ENCODE measurements around the gene ACTR3C.

Gene ACTR3C

DNA sequence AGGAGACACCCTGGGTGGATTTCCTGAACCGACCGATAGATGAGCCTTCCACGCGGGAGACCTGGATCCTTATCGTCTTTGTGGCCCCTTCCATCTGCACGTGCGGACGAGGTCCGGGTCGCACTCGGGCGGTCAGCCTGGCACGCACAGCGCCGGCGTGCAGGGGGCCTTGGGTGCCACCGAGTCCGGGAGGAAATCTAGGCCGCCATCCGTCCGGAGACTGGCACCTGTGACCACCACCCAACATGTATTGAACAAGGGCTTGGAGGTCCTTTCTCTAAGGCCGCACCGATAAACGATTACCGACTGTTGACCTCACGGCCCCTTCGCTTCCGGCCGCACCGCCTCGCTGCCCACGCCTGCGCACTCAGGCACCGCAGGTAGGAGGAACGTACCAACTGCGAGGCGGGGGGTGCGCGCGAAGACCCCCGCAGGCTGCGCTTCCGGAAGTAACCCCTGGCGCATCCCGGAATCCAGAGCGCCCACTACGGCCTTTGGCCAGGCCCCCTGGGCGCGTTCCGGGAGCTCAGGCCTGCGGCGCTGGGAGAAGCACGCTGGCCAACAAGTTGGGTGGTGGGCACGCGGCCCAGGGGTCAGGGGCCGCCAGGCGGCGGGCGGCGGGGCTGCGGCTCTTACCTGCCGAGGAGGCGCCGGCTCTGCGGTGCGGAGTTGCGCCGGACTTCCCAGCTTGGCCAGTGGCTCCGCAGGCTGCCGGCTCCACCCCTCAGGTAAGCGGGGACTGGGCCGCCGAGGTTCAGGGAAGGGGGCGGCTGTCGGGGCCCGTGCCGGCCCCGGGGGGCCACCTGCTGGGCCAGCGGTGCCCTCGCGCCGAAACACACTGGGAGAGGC lies at the start of gene ACTR3C, which contains the start of gene LRRC61:
Gene ACTR3C, minus strand, starts transcription at position 713 of the 849 bp plus-strand sequence. CDS start 28,249 bp downstream, outside the sequence.
Gene LRRC61, plus strand, starts transcription at position 523 of the 849 bp plus-strand sequence. CDS start 13,507 bp downstream, outside the sequence.
- peak; percentile 59 to 70 for DNase-seq

DNA sequence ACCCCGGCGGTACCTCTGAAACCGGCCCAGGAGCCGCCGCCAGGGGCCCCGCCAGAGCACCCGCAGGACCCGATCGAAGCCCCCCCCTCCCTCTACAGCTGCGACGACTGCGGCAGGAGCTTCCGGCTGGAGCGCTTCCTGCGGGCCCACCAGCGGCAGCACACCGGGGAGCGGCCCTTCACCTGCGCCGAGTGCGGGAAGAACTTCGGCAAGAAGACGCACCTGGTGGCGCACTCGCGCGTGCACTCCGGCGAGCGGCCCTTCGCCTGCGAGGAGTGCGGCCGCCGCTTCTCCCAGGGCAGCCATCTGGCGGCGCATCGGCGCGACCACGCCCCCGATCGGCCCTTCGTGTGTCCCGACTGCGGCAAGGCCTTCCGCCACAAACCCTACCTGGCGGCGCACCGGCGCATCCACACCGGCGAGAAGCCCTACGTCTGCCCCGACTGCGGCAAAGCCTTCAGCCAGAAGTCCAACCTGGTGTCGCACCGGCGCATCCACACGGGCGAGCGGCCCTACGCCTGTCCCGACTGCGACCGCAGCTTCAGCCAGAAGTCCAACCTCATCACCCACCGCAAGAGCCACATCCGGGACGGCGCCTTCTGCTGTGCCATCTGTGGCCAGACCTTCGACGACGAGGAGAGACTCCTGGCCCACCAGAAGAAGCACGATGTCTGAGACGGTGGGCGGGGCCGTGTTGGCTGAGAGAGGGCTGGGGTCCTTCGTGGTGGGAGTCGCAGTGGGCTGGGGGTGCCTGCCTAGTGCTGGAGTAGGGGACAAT lies 49.1 kb upstream of the ACTR3C start:
- DNase-seq = no peak

DNA sequence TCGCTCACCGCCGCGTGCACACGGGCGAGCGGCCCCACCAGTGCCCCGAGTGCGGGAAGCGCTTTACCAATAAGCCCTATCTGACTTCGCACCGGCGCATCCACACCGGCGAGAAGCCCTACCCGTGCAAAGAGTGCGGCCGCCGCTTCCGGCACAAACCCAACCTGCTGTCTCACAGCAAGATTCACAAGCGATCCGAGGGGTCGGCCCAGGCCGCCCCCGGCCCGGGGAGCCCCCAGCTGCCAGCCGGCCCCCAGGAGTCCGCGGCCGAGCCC lies 48.6 kb upstream of the ACTR3C start:
- no peak for DNase-seq

DNA sequence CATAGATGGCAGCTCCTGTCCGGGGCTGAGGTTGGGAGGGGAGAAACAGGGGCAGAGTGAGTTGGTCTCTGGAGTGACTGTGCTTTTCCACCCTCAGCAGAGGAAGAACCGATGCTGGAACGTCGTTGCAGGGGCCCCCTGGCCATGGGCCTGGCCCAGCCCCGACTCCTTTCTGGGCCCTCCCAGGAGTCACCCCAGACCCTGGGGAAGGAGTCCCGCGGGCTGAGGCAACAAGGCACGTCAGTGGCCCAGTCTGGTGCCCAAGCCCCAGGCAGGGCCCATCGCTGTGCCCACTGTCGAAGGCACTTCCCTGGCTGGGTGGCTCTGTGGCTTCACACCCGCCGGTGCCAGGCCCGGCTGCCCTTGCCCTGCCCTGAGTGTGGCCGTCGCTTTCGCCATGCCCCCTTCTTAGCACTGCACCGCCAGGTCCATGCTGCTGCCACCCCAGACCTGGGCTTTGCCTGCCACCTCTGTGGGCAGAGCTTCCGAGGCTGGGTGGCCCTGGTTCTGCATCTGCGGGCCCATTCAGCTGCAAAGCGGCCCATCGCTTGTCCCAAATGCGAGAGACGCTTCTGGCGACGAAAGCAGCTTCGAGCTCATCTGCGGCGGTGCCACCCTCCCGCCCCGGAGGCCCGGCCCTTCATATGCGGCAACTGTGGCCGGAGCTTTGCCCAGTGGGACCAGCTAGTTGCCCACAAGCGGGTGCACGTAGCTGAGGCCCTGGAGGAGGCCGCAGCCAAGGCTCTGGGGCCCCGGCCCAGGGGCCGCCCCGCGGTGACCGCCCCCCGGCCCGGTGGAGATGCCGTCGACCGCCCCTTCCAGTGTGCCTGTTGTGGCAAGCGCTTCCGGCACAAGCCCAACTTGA lies 48.0 kb upstream of the ACTR3C start:
- no peak for DNase-seq

DNA sequence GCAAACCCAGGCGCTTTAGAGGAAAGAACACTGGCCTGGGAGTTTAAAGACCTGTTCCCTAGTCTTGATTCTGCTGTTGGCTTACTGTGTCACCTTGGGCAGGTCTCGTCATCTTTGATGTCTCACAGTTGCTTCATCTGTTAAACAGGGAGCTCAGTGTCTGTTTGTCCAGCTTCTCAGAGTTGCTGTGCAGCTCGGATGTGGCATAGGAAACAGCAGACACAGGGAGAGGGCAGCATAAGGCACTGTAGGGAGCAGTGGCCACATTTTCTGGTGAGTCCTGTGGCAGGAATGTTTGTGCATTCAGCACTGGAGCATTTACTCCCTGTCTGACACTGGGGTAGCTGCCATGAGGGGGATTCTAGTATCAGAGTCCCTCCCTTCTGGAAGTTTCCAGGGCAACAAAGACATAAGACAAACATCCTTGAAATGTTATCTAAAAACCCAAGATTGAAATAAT lies 47.3 kb upstream of the ACTR3C start:
- no peak for DNase-seq

DNA sequence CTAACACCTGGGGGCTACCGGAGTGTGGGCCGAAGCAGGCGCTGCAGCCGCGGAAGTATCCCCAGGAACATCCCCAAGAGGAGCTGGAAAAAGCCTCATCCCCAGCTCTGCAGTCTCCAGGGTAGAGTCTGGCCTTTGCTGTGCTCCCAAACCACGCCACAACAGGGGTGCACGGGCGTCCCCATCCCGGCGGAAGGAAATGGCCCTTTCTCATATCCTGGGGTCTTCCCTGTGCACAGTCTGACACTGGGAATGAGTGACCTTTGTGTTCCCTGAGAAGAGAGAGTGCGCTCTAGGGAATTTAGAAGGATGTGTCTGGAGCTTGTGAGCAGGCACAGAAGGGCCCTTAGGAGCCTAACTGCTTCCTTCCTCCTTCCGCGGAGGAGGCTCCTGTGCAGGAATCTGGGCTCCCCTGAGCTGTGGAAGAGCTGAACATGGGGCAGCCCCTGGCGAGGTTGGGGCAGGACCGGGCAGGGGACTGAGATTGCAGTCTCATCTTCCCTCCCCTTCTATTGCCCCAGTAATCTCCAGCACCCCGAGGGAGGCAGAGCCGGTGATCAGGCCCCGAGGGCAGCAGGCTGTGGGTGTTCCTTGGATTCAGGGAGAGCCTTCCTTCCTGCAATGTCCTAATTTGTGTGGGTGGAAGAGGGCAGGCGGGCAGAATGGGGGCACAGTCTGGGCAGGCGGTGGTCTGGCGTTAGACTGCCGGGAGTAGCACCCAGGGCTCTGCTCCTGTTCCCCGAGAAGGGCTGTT lies 46.6 kb upstream of the ACTR3C start:
- no peak for DNase-seq

DNA sequence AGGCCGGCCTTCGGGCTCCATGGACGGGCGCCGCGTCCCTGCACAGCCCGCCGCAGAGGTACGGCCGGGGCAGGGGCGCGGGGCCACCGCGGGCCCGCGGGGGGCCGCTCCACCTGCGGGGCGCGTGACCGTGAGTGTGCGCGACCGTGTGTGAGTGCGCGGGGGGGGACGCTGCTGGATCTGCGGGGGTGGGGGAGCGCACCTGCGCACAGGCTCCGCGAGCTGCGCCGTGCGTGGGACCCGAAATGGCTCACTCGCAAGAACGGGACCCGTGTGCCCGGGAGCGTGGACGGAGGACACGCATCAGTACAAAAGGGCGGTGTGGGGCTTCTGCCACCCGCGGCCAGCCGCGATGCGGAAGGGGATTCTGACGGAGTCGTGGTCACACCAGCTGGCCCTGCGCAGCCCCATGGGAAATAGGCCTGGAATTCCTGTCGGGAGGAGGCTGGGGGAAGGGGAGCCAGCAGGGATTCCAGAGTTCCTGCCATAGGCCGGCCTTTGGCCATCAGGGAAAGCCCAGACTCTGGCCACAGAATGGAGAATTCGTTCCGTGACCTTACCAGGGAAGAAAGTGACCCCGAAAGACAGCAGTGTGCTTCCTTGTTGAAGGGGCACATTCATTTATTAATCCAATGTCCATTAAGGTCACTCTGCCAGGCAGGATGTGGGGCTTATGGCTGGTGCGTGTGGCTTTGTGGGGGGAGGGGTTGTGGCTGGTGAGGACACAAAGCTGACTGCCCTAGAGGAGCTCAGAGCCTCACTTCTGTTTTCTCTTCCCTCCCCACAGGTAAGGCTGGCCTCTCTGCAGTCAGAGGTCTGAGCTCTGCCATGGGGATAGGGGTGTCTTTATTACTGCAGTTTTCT lies 45.8 kb upstream of the ACTR3C start:
- DNase-seq = peak in 1 of 2 donors; percentile 62

DNA sequence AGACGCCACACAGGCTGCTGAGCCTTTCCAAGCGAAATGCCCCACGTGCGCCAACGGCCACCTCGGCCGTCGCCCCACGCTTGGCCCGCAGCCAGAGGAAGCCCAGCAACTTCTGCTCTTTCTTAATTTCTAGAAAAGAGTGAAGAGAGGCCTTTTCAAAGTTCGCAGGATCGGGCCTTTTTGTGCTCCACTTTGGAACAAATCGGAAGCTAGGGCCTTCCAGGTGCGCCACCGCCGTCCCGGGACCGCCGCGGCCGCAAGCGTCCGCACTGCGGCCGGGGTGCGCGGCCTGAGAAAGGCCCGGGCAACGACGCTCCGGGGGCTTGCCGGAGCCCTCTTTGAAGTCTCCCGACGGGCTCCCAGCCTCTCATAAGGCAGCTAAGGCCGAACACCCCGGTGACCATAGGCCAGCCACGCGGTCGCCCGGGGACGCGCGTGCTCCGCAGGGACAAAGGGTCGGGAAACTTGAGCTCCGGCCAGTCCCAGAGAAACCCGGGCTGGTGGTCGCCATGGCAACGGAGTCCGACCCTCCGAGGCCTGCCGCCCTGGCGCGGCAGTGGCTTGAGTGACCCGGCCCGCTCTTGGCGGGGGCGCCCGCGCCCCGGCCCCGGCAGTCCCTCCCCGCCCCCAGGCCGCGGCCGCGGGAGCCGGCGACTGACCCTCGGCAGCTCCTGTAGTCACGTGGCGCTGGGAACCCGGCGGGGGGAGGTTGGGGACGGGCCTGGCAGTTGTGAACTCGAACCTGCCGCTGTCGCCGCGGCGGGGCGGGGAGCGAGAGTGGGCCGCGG lies 44.9 kb upstream of the ACTR3C start, which contains the start of gene REPIN1:
Gene REPIN1, plus strand, starts transcription at position 727 of the 788 bp plus-strand sequence. CDS start 890 bp downstream, outside the sequence.
- DNase-seq = peak; percentile 81 to 86

DNA sequence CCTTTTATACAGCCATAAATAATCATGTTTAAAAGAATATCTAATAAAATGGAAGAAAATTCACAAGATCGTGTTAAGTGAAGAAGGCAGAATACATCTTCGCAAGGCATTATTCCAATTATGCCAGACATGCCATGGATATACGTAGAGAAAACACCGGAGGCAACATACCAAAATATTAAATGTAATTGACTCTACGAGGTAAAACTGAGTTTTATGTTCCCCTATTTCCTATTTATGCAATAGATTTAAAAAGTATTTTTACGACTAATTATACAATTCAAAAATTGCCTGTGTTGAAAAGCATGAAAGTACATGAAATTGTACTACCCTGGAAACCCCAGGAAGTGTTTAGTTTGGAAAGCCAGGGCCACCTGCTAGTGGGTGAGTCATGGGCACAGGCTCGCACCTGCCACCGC lies 44.3 kb upstream of the ACTR3C start:
- DNase-seq = no peak

DNA sequence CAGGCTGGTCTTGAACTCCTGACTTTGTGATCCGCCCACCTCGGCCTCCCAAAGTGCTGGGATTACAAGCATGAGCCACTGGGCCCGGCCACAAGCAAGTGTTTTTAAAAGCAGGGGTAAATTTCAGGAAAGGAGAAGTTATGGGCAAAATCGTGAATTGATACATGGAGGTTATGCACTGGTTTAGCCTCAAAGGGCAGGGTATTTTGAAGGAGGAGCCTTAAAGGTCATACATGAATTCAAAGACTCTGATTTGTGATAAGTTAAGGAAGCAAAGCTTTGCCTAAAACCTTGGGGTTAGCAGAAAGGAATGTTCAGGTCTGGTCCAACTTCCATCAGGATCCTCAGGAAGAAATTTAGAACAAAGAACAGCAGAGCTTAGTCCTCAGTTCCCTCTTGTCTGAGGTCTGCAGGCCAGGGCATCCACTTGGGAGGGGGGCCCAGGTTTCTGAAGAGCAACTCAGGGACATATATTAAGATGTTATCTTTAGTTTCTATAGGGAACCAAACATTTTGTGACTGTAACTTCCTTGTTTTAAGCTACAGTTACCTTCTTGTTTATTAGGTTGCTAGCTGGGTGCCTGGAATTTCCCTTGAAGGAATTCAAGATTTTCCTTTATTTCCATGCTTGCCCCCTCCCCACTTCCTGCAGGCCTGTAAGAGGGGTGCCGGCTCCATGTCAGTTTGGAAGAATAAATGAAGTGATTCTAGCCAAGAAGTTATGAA lies 42.5 kb upstream of the ACTR3C start:
- peak in 1 of 2 donors; percentile 62 for DNase-seq

DNA sequence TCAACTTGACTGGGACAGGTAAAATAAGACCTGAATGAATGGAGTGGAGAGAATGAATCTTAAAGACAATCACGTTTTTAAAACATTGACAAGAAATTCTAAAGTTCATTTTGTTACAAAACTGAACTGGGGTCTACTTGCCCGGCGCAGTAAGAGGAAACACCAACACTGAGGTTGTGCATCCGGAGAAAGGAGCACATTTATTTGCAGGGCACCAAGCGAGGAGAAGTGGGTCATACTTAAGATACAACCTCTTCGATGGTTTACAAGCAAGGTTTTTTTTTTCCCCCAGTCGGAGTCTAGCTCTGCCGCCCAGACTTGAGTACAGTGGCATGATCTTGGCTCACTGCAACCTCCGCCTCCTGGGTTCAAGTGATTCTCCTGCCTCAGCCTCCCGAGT lies 41.8 kb upstream of the ACTR3C start:
- no peak for DNase-seq

DNA sequence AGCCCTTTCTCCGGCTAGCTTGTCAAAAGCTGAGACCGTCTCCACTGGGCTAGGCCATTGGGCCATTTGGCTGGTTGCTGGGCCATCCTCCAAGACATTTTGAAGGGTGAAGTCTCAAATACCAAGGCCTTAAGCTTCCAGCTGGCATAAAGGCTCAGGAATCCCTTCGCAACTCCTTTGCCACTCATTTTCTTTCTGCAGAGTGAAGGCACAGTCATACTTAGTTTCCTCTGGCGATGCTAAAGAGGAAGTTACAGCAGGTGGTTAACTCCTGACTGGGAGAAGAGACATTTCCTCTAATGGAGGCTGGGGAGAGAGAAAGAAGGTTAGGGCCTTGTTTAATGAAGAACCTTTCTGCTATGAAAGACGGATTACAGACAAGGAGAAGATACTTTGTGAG lies 40.5 kb upstream of the ACTR3C start:
- no peak for DNase-seq

DNA sequence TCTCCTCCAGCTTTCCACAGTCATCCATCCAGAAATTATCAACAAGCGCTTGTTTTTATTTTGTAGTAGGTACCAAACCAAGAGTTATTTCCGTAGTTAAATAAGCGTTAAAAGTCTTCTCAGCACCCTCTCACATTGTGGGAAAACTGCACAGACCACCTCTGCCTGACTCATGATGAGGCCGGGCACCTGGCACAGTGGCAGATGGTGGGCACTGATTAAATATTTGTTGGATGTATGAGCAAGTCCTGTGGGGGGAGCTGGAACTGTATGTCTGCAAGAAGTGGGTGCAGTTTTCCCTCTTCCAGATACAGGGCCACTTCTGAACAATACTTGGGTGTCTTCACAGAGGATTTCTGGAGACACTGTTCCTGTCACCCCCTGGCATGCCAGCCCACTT lies 40.0 kb upstream of the ACTR3C start:
- no peak for DNase-seq

DNA sequence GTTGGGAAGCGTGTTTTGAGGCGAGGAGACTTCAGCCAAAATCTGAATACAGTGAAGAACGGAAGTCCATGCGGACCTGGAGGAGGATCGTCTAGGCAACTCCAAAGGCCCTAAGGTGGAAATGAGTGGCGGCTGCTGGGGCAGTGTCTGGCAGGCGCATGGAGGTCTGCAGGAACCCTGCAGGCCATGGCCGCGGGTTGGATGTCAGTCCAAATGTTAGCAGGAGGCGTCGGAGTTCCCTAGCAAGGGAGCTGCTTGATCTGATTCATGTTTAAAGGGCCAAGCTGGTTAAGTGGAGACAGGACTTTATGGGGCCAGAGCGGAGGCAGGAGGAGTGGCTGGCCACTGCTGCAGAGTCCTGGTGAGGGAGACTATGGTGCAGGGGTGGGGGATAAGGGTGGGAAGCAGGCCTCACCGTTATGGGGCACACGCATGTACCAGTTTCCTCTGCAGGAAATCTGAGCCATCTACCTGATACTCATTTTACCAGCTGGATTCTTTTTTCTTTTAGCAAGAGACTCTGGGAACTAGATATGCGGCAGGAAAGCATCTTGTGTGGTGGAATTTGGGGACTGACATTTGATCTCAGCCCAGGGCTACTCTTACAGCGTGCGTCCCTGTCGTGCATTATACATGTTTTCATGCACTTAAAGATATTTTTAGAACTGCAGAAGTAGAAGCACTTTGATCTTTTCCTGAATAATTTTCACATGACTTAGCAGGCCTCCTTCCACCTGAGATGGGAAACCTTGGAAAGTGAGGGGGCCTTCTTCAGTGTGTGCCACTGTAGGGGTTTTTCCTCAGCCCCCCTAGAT lies 38.7 kb upstream of the ACTR3C start:
- no peak for DNase-seq

DNA sequence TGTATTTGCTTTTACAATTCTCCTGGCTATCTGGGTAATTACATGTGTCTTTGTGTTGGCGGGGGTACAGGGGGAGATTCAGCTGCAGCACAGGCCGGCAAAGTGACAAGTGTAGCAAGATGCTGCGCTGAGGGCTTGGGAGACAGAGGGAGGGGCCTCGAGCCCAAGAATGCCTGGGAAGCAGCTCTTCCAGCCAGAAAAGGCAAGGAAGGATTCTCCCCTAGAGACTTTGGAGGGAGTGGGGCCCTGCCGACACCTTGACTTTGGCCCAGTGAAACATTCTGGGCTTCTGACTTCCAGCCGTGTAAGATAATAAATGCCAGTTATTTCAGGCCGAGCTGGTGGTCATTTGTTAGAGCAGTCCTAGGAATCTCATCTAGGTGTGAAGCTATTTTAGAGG lies 38.1 kb upstream of the ACTR3C start:
- DNase-seq = no peak

DNA sequence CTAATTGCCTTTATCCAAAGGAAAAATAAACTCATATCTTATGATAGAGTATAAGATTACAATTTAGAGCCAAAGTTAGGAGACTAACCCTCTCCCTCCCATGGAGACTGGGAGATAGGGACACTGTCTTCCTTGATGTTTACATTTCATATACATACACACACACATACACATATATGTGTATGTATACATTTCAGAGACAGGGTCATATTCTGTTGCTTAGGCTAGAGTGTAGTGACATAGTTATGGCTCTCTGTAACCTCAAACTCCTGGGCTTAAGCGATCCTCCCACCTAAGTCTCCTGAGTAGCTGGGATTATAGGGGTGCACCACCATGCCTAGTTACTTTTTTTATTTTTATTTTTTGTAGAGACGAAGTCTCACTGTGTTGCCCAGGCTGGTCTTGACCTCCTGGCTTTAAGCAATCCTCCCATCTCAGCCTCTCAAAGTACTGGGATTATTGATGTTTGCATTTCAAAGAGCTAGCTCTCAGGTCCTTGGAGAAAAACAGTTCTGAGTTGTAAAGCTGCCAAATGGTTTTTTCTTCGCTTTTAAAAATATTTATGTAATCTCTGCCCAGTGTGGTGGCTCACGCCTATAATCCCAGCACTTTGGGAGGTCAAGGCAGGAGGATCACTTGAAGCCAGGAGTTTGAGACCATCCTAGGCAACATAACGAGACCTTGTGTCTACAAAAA lies 37.2 kb upstream of the ACTR3C start:
- DNase-seq = no peak

DNA sequence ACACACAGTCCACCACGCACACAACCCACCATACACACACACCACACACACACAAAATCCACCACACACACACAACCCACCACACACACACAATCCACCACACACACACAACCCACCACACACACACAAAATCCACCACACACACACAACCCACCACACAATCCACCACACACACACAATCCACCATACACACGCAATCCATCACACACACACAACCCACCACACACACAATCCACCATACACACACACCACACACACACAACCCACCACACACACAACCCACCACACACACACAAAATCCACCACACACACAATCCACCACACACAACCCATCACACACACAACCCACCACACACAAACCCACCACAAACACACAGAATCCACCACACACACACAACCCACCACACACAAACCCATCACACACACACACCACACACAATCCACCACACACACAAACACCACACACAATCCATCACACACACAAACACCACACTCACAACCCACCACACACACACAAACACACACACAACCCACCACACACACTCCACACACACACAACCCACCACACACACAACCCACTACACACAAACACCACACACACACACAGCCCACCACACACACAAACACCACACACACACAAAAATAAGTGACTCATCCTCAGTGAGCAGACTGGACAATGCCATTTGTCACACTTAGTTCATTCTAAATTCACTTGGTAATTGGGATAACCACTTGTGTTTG lies 36.4 kb upstream of the ACTR3C start:
- no peak for DNase-seq

Data from CD4-positive, alpha-beta T cell treated with Interleukin-4 for 1 hour (primary cell).